Fibroblast of villous mesenchyme (primary cell): Measurements from ENCODE around the gene MAP1LC3A. TPM values are rescaled to one million over a fixed set of nuclear protein-coding genes. Genes with fewer than 3 reads are reported as not detected.
"Not testable (repeated sequence)": the region's sequence is repeated elsewhere in the genome, so short reads cannot be mapped to it uniquely, and the experiment has no call there.

Experiments
- DNase-seq: peaks from one replicate; pipeline ENCODE4 v3.0.0-alpha.2; 2010; ENCODE audit warnings: low read depth
- H3K4me3 ChIP-seq: 2 replicates; pipeline ENCODE4 v1.5.1; 2011; ENCODE audit warnings: low read depth, mild to moderate bottlenecking, low read length
- total RNA-seq: library from RNA; depleted of rRNA; stranded (reverse); fragments of >200 nt; gene quantifications from 2 replicates; pipeline ENCODE4 v1.2.3, GENCODE V29; 2012
- TF ChIP-seq, protein P1 (sequence below): IDR thresholded peaks from 2 replicates; pipeline ENCODE4 v1.5.1; 2012; ENCODE audit warnings: low read depth, mild to moderate bottlenecking, low read length; ENCODE audit not compliant: insufficient read depth

Gene MAP1LC3A
- total RNA-seq, 1 donor, result 13.4 TPM

GRCh38 chr20:34515484-34516246, 42.9 kb upstream of the MAP1LC3A start:
- H3K4me3 ChIP-seq, result peak overlapping the region; percentile 93
- no peak for DNase-seq
- TF ChIP-seq, protein P1, sequence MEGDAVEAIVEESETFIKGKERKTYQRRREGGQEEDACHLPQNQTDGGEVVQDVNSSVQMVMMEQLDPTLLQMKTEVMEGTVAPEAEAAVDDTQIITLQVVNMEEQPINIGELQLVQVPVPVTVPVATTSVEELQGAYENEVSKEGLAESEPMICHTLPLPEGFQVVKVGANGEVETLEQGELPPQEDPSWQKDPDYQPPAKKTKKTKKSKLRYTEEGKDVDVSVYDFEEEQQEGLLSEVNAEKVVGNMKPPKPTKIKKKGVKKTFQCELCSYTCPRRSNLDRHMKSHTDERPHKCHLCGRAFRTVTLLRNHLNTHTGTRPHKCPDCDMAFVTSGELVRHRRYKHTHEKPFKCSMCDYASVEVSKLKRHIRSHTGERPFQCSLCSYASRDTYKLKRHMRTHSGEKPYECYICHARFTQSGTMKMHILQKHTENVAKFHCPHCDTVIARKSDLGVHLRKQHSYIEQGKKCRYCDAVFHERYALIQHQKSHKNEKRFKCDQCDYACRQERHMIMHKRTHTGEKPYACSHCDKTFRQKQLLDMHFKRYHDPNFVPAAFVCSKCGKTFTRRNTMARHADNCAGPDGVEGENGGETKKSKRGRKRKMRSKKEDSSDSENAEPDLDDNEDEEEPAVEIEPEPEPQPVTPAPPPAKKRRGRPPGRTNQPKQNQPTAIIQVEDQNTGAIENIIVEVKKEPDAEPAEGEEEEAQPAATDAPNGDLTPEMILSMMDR, result no peak

- DNase-seq, result peak; percentile 98
- TF ChIP-seq, protein P1, result no peak
- peak within 1 kb of the TSS; percentile 93 for H3K4me3 ChIP-seq
Measured at GRCh38 chr20:34516247-34517113, 42.0 kb upstream of the MAP1LC3A start, which contains the start of gene DYNLRB1. DYNLRB1 (plus strand) TSS chr20:34516422; CDS start chr20:34516459, 37 bp downstream.

GRCh38 chr20:34517114-34517505, 41.4 kb upstream of the MAP1LC3A start:
- TF ChIP-seq, protein P1, result no peak
- H3K4me3 ChIP-seq, result peak overlapping the region; percentile 93
- peak; percentile 32 for DNase-seq

DNA sequence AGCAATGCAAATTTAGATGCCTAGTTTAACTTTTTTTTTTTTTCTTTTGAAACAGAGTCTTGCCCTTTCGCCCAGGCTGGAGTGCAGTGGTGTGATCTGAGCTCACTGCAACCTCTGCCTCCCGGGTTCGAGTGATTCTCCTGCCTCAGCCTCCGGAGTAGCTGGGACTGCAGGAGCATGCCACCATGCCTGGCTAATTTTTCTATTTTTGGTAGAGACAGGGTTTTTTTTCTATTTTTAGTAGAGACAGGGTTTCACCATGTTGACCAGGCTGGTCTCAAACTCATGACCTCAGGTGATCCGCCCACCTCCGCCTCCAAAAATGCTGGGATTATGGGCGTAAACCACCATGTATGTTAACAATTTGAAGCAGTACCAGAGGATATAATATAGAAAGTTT, 39.7 kb upstream of the MAP1LC3A start:
- not testable (repeated sequence) for DNase-seq, H3K4me3 ChIP-seq

- not testable (repeated sequence) for DNase-seq, H3K4me3 ChIP-seq
Measured at GRCh38 chr20:34519841-34520240, 38.7 kb upstream of the MAP1LC3A start.

- H3K4me3 ChIP-seq, result no peak overlapping the region
- TF ChIP-seq, protein P1, result peak; percentile 63
- DNase-seq, result peak; percentile 70
Measured at GRCh38 chr20:34522969-34523871, 35.3 kb upstream of the MAP1LC3A start.

DNA sequence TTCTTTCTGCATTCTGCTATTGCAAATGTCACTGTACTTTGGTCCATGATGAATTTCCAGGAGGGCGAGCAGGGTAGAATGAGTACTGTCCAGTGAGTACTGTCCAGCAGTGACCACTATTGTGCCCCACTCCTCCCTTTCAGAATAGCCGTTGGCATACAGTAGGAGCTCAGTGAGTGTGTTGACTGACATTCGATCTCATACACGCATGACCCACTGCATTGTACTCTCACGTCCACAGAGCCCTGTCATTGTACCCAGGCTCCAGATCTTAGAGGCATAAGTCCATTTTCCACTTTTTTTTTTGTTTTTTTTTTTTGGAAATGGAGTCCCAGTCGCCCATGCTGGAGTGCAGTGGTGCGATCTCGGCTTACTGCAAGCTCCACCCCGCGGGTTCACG, 34.1 kb upstream of the MAP1LC3A start:
- TF ChIP-seq, protein P1, result no peak
- H3K4me3 ChIP-seq, result no peak overlapping the region
- DNase-seq, result no peak
